Stromal cell of bone marrow (primary cell): Measurements from ENCODE around the gene TRIM65.
"Not testable (repeated sequence)": the region's sequence is repeated elsewhere in the genome, so short reads cannot be mapped to it uniquely, and the experiment has no call there.

ENCODE experiments used
- DNase-seq: peaks from one replicate; pipeline ENCODE4 v3.0.0-alpha.2; 2012; ENCODE audit warnings: low read depth

TRIM65 gene

DNA sequence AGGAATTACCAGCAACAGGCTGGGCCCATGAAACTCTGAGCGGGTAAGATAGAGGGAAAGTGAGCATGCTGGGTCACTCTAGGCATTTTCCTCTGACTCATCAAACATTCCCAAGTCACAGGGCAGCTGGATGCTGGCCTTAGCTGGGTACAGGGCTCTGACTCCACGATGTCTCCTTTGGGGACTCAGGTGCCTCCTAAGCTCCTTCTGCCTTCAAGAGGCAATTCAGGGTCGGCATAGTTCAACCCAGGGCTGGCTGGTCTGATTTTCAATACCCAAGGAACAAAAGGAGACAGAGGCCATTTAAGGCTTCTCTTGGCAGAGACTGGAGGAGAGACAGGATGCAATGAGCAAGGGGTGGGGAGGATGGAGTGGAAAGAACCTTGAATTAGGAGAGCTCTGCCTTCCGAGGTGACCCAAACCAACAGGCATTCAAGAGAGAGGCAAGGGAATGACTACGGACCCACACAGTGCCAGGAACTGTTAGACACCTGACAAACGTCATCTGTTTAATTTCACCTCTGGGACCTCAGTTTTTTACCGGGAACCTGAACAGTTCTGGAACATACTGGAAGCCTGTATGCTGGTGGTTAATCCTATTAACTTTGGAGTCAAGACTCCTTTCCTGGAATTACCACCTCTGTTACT, 42.5 kb downstream of the TRIM65 start:
- DNase-seq, result peak; percentile 51

DNA sequence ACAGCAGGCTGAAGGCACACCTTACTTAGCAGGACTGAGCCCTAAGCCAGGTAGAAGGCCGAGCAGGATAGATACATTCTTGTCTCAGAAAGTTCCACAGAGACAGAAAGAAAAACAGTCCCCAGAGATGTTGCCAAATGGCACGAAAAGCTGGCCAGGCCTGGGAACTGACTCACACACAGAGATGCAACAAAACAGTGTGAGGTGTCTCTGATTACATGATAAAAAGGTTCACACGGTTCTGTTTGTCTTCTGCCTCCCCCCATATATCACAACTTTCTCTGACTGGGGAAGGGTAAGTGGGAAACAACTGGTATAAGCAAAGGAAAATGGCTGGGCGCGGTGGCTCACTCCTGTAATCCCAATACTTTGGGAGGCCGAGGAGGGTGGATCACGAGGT, 43.3 kb downstream of the TRIM65 start:
- no peak for DNase-seq

DNA sequence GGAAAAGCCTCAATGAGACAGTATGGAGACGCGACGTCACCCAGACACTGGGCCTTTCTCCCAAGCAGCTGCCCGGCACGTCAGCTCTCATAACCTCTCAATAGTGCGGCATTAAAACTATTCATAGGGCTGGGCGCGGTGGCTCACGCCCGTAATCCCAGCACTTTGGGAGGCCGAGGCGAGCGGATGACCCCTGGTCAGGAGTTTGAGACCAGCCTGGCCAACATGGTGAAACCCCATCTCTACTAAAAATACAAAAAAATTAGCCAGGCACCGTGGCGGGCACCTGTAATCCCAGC, 45.1 kb downstream of the TRIM65 start:
- DNase-seq, result not testable (repeated sequence)

DNA sequence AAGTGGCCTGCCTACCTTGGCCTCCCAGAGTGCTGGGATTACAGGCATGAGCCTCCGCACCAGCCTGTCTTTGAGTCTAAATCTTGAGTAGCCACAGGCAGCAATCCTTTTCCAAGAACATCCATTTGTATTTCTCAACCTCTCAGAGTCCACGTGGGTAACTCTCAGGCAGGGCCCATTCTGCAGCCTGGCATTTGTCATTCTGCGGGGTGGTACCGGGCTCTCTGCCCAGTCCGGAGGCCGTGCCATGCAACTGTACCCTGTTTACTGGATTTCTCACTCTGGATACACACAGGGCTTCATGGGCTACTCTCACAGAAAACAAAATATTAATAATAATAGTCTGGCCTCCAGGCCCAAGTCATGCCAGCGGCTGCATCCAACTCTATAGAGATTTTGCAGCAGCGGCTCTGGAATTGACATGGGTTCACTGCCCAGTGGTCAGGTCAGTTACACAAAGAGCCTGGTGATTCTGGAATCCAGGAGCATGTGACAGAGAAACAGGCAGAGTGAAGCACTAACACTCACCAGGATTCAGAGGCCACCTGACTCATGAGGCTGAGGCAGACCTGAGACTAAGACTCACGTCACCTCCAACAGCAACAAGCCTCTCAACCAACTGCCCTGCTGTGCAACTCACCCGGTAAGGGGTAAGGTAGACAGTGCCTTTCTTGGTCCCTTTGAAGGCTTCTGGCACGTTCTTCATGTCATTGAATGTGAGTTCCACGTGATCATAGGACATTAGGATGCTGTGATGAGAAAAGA, 45.6 kb downstream of the TRIM65 start:
- no peak for DNase-seq

DNA sequence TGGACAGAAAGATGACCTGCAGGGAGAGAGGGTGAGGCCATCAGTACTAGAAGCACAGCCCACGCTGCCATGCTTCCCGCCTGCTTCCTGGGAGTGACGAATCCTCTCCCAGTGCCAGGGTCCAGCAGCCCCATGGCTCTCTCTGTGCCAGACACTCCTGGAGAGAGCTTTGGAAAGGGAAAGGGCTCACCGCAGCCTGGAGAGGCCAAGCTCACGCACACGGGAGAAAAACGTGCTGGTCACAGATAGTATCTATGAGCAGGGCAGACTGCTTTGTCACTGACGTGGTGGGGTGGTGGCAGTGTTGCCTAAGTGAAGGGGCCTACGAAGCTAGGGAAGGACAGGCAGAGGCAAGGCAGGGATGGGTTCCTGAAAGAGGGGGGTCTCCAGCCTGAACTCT, 47.0 kb downstream of the TRIM65 start:
- no peak for DNase-seq

DNA sequence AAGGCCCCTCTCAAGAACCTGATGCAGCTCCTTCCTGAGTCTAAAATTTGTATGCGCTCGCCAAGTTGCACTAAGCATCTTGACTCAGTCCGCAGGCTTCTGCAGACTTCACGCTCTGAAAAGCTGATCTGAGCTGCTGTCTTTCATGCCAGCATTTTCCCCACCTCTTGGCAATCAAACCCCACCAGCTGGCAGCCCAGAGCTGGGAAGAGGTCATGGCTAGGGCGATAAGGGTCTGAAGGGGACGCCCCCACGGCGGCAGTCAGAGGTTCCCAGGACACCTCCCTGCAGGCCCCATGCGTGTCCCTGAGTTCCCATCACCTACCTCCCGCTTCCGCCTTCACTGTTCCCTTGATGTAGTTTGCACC, 47.5 kb downstream of the TRIM65 start:
- DNase-seq, result no peak

DNA sequence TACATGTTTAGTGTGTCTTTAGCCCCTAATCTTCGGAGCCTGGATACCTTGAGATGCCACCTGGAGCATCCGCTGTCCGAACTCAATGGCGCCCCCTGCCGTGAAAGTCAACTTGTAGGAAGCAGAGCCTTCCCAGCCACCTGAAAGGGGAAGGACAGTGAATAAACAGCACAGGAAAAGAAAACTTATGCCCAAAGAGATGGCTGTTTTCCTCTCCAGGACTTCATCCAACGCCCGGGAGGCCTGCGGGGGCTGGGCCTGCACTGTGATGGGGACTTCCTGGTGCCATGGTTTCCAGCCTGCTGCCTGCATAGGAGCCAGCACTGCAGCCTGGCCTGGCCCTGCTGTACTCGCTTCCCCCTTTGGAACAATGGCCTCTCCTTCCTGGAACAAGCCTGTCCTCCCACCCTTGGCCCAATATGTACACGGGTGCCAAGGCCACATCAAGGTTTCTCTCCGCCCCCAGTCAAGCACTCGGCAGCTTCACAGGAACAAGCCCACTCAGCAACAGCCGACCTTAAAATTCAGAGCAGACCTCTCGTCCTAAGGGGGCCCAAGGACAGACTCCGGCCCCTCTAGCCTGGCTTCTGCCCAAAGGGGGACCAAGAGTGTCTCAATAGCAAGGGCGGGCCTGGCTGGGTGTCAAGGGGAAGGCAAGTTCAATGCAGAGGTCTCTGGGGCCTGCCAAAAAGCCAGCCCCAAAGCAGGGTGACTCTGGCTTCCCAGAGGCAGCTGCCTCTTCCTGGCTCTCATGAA, 48.0 kb downstream of the TRIM65 start:
- DNase-seq, result no peak

DNA sequence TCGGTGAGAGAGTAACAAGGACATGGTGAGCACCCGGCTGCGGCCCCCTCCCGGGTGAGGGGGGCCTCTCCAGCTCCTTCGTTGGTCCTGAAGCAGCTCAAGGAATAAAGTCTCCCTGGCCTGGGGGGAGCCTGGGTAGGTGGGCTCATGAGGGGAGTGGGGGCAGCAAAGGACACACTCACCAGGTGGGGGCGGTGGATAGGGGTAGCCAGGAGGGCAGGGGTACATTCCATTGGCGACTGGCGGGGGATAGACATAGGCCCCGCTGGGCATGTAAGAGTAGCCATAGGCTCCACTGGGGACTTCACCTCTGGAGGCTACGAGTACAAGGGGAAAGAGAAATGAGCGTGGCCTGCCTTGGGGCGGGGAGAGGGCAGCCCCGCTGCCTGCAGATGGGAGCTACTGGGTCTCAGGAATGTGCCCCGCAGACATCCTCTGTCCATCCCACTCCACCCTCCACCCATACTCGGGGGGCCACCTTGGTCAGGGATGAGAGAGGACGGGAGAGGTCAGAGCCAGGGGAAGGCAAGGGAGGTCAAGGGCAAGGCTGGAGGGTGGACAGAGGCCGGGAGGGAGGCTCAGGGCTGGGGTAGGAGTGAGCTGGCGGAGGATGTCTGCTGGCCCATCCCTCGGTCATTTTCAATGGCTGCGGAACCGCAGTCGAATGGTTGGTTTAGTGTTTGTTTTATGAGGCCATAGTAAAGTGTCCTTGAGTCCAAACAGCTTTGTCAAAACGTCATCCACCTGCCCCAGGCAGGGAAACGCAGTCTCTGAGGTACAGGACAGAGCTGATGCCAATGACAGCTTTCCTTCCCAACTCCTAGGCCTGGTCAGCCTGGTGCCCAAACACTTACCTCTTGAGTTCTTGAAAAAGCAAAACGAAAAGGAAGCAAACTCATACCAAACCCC, 48.9 kb downstream of the TRIM65 start:
- no peak for DNase-seq

DNA sequence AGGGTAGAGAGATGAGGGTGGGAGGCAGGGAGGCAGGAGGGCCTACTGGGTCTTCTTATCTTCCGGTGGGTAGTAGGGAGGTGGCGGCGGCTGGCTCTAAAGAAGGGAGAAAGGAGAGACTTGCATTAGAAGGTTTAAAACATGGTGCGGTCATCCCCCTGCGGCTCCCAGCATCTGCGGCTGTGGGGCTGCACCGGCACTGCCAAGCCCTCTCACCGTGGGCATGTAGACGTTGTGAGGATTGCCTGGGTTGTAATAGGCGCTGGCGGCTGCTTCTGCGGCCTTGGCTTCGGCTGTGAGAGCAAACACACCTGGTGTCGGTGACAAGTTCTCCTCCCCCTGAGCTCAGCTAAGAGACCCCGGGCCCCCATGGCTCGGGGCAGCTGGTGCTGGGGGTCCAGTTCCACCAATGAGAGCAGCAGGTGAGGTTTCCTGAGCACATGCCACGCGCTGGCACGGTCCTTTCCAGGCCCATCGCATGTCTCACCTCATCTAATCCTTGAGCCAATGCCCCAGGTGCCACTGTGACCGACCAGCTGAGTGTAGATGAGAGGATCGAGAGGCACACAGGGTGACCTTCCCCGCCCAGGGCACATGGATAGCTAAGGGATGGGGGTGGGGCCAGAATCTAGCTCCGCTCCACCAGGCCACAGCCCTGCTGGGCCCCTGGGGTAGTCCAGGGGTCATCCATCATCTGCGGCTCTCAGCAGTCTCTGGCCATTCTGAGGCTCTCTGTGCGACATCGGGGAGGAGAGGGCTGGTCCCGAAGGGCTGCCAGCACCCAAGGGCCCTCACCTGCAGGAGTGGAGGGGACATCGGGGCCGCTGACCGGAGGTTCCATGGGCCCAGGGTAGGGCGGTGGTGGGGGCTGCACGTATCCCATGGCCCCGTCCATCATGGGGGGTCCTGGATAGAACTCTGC, 49.8 kb downstream of the TRIM65 start:
- DNase-seq, result no peak

DNA sequence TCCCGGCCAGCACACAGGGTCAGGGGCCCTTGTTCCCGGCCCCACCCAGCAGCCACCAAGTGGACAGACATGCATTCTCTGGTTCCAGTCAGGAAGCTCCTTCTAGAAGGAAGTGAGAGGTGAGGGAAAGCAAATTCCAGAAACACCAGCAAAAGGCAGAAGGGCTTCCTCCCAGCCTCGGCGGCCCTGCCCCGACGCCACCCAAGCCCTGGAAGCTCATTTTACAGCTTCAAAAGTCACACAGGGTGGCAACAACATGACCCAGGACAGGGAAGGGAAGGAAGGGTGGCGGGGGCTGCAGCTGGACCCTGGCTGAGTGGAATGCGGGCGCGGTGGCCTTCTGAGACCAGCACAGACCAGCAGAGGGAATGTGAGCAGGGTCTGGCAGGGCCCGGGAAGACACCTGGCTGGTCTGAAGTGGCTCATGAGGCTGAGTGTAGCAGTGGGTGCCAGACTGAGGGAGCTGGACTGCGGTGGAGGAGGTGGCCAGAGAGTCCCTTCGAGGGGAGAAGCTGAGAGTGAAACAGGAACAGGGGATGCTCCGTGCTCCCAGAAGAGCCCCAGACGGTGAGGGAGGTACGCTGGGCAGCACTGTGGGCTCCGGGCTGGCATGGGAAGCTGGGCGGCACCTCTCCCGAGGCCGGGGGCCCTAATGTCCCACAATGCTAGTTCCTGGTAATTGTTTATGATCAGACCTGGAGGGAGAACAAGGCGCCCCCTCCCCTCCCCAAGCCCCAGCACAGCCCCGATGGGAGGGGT, 50.6 kb downstream of the TRIM65 start:
- no peak for DNase-seq

DNA sequence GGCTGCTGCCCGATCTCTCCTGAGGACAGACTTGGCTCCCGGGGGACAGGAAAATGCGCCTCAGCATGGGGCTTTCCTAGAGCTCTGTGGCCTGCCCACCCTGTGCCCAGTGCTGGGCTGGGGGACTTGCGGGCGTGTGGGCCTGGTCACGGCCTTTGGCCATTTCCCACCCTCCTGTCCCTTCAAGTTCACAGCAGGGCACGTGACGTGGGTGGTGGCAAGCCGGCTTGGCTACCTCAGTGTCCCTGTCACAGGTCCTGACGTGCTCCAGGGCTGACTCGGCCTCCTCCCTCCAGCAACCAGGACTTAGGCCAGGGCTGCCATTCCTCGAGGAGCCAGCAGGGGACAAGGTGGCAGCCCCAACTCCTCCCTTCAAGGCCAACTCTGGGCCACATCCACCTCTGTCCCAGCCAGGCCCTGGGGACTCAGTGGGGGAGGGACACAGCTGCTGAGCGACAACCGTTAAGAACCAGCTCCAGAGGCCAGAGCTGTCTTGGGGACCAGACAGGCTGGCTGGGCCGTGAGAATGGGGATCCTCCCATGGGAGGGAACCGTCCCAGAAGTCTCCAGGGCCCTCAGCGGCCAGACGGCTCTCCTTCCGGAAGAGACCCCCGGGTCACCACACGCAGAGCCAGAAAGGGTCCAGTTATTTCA, 51.6 kb downstream of the TRIM65 start:
- peak; percentile 36 for DNase-seq

DNA sequence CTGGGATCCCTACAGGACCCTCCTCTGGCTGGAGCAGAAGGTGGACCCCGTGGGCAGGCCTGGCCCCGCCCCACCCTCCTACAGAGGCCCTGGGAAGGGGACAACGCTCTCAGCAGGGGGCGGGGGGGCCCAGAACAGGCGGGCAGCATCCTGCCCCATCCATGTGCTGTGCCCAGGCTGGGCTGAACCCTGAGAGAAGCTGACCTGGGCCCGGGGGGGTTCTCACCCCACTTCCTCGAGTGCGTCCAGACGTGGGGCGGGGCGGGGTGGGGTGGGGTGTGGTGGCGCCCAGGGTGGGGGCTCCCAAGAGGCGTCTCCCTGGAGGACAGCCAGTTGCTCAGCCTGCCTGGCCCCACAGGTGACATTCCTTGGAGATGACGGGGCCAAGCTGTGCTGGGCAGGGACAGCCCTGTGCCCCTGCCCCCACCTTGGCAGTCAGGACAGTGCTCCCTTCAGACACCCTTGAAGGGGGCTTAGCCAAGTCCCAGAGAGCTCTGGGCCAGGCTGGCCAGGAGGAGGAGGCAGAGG, 52.2 kb downstream of the TRIM65 start:
- DNase-seq, result no peak

DNA sequence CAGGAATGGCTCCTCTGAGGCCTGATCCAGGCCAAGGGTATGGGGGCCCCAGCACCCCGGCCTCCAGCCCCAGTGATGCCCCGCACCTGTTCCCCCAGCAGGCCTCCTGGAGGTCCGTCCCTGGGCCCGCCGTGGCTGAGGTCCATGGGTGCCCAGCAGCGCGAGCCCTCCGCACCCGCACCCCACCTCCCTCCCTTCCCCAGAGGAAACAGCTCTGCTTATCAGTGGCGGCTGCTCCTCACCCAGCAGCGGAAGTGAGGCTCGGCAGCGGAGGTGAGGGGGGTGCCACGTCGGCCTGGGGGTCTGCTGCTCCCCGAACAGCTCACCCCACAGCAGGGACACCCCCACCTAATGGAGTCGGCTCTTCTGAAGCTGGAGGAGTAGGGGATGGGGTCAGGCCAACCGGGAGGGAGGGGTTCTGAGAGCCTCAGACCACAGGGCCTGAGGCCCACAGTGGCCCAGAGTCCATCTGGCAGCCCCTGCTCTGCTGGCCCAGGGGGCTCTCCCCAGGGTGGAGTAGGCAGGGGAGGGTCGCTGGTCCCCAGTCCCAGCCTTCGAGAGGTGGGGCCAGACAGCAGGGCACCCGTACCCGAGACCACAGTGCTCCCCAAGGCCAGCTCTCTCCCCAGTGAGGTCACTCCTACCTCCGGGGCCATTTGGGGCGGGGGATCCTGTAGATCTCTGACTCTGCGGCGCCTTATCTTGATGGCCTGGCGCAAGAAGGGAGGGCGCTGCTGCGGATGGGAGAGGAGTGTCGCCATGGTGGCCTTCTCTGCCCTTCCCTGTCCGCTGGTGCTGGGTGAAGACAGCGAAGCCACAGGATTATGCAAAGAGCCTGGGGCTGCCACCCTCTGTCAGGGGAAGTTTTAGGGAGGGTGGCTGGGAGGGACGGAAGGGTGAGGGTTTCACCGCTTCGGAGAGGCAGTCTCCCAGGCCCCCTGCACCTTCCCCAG, 52.9 kb downstream of the TRIM65 start, which contains the start of gene UNC13D:
Gene UNC13D (minus strand): TSS at position 828 of the 953 bp plus-strand sequence. CDS start 67 bp downstream, at position 761.
- DNase-seq, result no peak

DNA sequence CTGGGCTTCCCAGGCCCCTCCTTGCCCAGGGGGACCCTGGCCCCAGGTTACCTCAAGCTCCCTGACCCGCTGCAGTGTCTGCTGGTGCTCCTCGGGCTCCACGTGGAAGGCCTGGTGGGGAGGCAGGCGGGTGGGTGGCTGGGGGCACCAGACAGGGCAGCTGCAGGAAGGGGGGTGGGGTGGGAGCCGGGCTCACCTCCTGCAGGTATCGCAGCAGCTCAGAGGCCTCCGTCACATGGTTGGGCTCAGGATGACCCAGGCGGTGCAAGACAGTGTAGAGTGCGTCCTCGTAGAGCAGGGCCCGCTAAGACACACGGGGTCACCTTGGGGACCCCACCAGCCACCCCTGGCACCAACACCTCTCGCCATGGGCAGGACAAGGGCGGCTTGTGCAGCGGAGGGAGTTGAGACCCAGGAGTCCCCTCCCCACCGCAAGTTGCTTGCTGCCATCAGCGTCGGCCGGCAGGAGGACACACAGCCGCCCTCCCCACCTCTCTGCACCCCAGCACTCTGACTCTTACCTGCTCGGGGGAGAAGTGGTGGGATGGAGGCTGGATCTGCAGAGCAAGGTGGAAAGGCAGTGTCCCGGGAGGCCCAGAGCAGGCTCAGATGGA, 53.7 kb downstream of the TRIM65 start:
- no peak for DNase-seq

DNA sequence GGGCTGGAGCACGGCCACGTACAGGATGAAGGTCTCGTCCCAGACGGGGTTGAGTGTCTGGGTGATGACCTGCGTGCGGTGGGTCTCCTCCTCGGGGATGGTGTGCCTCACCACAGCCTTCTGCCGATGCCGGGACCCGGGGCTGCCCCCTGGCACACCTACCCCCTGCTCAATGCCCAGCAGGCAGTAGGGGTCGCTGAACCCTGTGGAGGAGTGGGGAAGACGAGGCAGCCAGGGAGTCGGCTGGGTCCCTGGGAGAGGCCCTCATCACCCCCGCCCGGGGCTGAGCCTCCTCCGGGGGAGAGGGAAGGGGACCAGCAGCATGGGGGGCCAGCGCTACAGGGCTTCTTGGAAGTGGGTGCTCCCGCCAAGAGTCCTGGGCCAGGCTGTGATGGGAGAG, 54.3 kb downstream of the TRIM65 start:
- no peak for DNase-seq

DNA sequence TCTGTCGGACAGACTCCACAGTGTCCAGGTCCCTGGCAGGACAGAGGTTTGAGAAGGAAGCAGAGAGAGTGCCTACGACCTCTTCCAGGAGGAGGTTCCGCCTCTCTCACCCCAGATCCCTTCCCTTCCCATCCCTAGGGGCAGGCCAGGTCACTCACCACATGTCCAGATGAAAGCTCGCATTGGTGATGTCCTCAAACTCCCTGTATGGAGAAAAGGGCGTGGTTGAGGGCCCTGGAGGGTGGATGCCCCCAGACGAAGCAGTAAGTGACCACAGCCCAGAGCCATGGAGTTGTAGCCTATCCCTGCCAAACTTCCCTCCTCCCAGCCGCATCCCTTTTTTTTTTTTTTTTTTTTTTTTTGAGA, 56.0 kb downstream of the TRIM65 start:
- DNase-seq, result no peak

DNA sequence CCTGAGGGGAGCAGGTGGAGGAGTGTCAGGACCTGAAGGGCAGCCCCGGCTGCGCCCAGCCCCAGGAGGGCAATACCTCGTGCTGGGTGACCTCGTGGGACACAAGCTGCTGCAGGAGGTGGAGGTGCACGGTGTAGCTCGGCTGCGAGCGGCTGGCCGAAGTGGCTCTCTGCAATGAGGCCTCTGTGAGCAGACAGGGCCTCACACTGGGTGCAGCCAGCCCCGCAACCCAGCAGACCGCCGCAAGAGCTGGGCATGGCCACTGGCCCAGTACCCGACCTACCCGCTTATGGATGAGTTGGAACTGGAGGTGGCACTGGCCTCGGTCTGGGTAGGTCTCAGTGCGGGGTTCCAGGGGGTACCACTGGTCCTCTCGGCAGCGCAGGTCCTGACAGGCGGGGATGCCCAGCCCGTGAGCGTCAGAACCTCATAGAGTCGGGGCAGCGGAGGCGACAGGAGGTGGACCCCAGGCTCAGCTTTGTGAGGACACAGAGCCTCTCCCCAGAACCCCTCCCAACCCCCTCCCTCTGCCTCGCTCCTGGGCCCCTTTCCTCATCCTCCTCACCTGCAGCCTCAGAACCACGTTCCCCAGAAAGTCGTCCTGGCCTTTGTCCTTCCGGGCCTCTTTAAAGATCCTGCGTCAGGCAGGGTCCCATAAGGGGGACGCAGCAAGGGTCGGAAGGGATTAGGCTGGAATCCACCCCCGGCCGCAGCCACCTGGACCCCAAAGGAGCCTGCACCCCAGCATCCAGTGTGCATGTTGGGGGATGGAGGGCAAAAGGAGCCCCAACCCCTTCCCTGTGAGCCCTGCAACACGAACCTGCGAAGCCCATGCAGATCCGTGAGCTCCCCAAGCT, 56.6 kb downstream of the TRIM65 start:
- DNase-seq, result no peak
